K562 (cell line): ENCODE data around the gene NPB. TPM values are rescaled to one million over a fixed set of nuclear protein-coding genes. Genes with fewer than 3 reads are reported as not detected.
A peak's percentile ranks its signal among the peaks of the same experiment; 100 is the strongest.

ENCODE experiments used
- ATF1 ChIP-seq, 2 experiments: fragments of 450-650 bp in 1 of 2; IDR thresholded peaks; 2 replicates each; pipeline ENCODE4 v1.6.1; 2016; ENCODE audit warnings: missing compliant biosample characterization in 1 of 2, missing genetic modification characterization in 1 of 2
- KLF10 ChIP-seq: fragments of 250-450 bp; sonication (Bioruptor Pico); IDR thresholded peaks from 2 replicates; pipeline ENCODE4 v1.6.1; 2021; ENCODE audit warnings: matching md5 sums
- MAFK ChIP-seq: IDR thresholded peaks from 2 replicates; pipeline ENCODE4 v1.6.1; 2011; ENCODE audit warnings: low read length, improper control_type of control experiment
- SUPT5H ChIP-seq: fragments of 450-650 bp; IDR thresholded peaks from 2 replicates; pipeline ENCODE4 v1.6.1; 2016
- polyA plus RNA-seq, 8 experiments: library from polyadenylated mRNA; depleted of rRNA in 4 of 8; stranded (reverse) in 5 of 8; unstranded in 3 of 8; fragments of >200 nt; fragmentation: Nextera tagmentation in 2 of 8; fragmentation: Illumina TruSeq in 1 of 8; extraction: Ambion mirVana in 2 of 8; extraction: Trizol in 1 of 8; gene quantifications; 2 replicates each; pipeline versions ENCODE4 v1.2.1 to v1.2.3, GENCODE V29; 2011 to 2014; ENCODE audit warnings: inconsistent platforms in 1 of 8, missing spikeins in 1 of 8
- total RNA-seq, 7 experiments: library from RNA; depleted of rRNA in 6 of 7; stranded (reverse); fragments of >200 nt in 6 of 7; fragmentation: Illumina TruSeq in 2 of 7; extraction: Trizol in 2 of 7; gene quantifications; 2 replicates each; pipeline versions ENCODE4 v1.2.1 to v1.2.3, GENCODE V29; 2011 to 2021; ENCODE audit warnings: low replicate concordance in 1 of 7
- TF ChIP-seq, protein P1 (sequence below): fragments of 250-450 bp; sonication (Bioruptor Pico); IDR thresholded peaks from 2 replicates; pipeline ENCODE4 v1.4.0; 2020; ENCODE audit warnings: mild to moderate bottlenecking, moderate library complexity
- TF ChIP-seq, protein P2 (sequence below): sonication (generic); formaldehyde crosslinking; IDR thresholded peaks from 2 replicates; pipeline ENCODE4 v1.4.0; 2020; ENCODE audit warnings: mild to moderate bottlenecking, missing genetic modification reagents

Gene NPB
- total and polyA plus RNA-seq, 9 of the 15 experiments (the other 6 are each of a cell fraction or from before 2014, with no cell fraction given), result 0.03 to 0.61 (median 0.14) TPM; not detected in 2

DNA sequence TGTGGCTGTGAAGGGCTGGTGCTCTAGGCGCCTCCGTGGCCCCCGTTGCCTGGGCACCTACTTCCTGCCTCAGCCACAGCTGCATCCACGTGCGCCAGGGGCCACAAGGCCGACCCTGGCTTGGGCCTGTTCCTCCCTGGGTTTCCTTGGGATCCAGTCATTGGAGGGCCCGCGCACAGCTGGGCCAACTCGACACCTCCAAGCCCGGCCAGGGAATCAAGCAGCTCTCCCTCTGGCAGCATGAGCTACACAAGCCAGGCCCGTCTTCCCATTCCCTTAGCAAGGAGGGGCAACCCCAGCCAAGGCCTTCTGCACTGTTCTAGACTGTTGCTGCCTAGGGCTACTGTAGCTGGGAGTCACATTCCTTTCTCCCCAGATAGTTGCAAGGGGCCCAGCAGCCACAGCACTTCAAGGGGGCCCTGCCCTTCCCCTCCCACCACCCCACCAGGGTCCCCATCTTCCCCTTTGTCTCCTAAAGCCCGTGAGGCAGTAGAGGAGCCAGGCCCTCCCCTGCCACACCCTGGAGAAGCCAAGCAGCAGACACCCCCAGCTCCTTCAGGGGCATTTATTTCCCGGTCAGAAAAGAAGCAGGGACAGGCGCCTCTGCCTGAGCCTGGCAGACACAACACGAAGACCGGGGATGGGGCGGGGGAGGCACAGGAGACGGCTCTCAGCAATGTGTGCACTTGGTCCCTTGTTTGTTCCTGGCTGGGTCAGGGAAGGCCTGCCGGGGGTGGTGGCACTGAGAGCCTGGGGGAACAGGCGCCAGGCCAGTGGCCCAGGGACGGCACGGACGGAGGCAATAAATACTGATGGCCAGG lies 34.7 kb upstream of the NPB start (continued):
- TF ChIP-seq, protein P1, sequence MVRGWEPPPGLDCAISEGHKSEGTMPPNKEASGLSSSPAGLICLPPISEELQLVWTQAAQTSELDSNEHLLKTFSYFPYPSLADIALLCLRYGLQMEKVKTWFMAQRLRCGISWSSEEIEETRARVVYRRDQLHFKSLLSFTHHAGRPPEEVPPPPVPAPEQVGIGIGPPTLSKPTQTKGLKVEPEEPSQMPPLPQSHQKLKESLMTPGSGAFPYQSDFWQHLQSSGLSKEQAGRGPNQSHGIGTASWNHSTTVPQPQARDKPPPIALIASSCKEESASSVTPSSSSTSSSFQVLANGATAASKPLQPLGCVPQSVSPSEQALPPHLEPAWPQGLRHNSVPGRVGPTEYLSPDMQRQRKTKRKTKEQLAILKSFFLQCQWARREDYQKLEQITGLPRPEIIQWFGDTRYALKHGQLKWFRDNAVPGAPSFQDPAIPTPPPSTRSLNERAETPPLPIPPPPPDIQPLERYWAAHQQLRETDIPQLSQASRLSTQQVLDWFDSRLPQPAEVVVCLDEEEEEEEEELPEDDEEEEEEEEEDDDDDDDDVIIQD (CRISPR knock-in tag), result no peak
- TF ChIP-seq KLF10 (peak; percentile 72; the same call in 1 of the 2 replicates), ATF1 (CRISPR knock-in tag; IDR thresholded peaks at IDR 0.05) (no peak), ATF1 (tag; IDR thresholded peaks at IDR 0.05) (no peak), SUPT5H (peak; percentile 88), MAFK (no peak)
- TF ChIP-seq, protein P2, sequence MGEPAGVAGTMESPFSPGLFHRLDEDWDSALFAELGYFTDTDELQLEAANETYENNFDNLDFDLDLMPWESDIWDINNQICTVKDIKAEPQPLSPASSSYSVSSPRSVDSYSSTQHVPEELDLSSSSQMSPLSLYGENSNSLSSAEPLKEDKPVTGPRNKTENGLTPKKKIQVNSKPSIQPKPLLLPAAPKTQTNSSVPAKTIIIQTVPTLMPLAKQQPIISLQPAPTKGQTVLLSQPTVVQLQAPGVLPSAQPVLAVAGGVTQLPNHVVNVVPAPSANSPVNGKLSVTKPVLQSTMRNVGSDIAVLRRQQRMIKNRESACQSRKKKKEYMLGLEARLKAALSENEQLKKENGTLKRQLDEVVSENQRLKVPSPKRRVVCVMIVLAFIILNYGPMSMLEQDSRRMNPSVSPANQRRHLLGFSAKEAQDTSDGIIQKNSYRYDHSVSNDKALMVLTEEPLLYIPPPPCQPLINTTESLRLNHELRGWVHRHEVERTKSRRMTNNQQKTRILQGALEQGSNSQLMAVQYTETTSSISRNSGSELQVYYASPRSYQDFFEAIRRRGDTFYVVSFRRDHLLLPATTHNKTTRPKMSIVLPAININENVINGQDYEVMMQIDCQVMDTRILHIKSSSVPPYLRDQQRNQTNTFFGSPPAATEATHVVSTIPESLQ (CRISPR knock-in tag), result no peak
